ENCODE measurements around the gene RBM44.
A peak's percentile ranks its signal among the peaks of the same experiment; 100 is the strongest.
"Not testable (repeated sequence)": the region's sequence is repeated elsewhere in the genome, so short reads cannot be mapped to it uniquely, and the experiment has no call there.

Gene RBM44

DNA sequence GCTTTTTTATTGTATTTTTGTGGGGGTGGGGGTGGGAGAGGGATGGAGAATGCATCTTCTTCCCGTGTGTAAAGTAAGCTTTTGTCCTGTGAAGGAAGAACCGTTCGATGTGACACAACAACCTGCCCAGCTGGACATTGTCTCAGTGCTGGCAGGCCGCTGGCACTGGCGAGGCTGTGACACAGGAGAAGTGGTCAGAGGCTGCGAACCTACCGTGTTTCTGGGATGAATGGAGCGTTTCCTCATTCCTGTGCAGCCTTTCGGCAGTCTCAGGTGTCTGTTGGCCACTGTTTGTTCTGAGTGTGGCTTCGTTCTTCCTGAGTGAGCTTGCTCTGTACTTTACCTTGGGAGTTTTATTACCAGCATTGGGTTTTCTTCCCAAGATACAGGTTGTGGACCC lies 68.9 kb downstream of the RBM44 start:
- Histone ChIP-seq H3K36me3 (ENCODE audit: insufficient read depth, low read length) (peaks cover 5% of the 10 kb centered on the region), H3K4me2 (ENCODE audit: low read length) (no peak overlapping the region), H3K4me1 (ENCODE audit: control insufficient read depth, insufficient read depth, low read length) (peaks cover 67% of the 10 kb centered on the region), H3K4me3 (ENCODE audit: low read length) (no peak overlapping the region), H3K9me3 (replicated peaks; ENCODE audit: low read length) (no peaks in the 10 kb centered on the region), H3K27me3 (ENCODE audit: control insufficient read depth, insufficient read depth, low read length) (no peaks in the 10 kb centered on the region), H3K9ac (ENCODE audit: low read depth, low read length) (no peak overlapping the region)

DNA sequence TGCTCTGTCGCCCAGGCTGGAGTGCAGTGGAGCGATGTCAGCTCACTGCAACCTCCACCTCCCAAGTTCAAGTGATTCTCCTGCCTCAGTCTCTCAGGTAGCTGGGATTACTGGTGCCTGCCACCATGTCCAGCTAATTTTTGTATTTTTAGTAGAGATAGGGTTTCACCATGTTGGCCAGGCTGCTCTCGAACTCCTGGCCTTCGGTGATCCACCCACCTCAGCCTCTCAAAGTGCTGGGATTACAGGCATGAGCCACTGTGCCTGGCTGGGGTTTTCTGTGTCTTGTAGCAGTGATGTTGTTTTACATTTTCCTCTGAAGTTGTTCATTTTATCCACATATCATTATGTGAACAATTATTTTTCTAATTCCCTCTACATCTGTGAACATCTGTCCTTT lies 69.5 kb downstream of the RBM44 start:
- Histone ChIP-seq H3K9ac (ENCODE audit: low read depth, low read length) (peak overlapping the region; percentile 39), H3K4me1 (ENCODE audit: control insufficient read depth, insufficient read depth, low read length) (peaks cover 70% of the 10 kb centered on the region)
- H3K4me2 ChIP-seq (ENCODE audit: low read length); H3K4me3 ChIP-seq (ENCODE audit: low read length); H3K9me3 ChIP-seq (replicated peaks; ENCODE audit: low read length); H3K36me3 ChIP-seq (ENCODE audit: insufficient read depth, low read length); H3K27me3 ChIP-seq (ENCODE audit: control insufficient read depth, insufficient read depth, low read length): not testable (repeated sequence)

DNA sequence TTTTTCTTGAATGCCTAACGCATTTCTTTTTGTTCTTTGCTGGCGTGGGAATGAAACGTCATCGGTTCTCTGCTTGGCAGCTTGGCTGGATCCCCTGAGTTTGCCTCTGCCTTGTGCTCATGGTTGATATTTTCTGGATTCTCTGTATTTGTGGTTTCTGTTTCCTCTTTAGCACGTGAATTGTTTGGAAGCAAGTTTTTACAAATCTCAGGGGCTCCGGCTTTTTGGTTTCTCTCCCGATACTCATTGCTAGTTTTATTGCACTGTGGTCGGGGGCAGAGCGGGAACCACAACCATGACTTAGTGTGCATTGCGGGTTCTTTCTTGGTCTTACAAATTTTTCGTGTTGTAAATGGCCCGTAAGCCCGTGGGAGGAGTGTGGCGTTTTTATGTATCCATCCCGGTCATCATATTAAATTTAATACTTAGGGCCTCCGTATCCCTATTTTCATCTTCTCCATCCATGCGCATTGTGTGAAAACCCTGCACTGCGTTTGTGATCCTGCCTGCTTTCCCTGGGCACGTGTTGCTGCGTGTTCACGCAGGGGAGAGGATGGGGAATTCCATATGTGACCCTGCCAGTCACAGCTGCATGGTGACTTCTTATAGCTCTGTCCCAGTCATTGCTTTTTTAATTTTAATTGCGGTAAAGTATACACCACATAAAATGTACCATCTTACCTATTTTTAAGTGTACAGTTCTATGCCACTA lies 70.2 kb downstream of the RBM44 start:
- H3K36me3 ChIP-seq (ENCODE audit: insufficient read depth, low read length): peaks cover 5% of the 10 kb centered on the region
- no peaks in the 10 kb centered on the region for H3K9me3 ChIP-seq (replicated peaks; ENCODE audit: low read length)
- peaks cover 72% of the 10 kb centered on the region for H3K4me1 ChIP-seq (ENCODE audit: control insufficient read depth, insufficient read depth, low read length)
- peak overlapping the region; percentile 39 for H3K9ac ChIP-seq (ENCODE audit: low read depth, low read length)
- no peaks in the 10 kb centered on the region for H3K27me3 ChIP-seq (ENCODE audit: control insufficient read depth, insufficient read depth, low read length)
- H3K4me2 ChIP-seq (ENCODE audit: low read length): peak overlapping the region; percentile 36
- no peak overlapping the region for H3K4me3 ChIP-seq (ENCODE audit: low read length)

DNA sequence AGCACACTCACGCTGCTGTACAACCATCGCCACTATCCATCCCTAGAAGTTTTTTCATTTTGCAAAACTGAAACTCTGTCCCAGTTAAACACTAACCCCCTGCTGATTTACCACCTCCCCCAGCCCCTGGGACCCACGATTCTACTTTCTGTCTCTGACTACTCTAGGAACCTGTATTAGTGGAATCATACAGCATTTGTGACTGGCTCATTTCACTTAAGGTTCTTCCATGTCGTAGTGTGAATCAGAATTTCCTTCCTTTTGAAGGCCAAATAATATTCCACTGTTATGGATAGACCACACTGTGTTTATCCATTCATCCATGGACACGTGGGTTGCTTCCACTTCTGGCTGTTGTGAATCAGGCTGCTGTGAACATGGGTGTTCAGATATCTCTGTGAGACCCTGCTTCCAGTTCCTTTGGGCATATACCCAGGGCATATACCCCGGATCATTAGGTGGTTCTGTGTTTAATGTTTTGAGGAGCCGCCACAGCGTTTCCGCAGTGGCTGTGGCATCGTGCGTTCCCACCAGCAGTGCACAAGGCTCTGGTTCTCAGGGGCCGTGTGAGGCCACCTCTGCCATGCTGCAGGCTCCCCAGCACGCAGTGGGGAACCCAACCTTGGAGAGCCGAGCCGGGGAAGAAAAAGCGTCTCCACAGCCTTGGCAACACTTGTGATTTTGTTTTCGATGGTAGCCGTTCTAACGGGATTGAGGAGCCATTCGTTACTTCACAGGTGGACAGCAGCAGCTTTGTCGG lies 70.9 kb downstream of the RBM44 start:
- H3K4me2 ChIP-seq (ENCODE audit: low read length): no peak overlapping the region
- H3K9ac ChIP-seq (ENCODE audit: low read depth, low read length): no peak overlapping the region
- no peak overlapping the region for H3K4me3 ChIP-seq (ENCODE audit: low read length)
- no peaks in the 10 kb centered on the region for H3K27me3 ChIP-seq (ENCODE audit: control insufficient read depth, insufficient read depth, low read length)
- H3K4me1 ChIP-seq (ENCODE audit: control insufficient read depth, insufficient read depth, low read length): peaks cover 72% of the 10 kb centered on the region
- H3K9me3 ChIP-seq (replicated peaks; ENCODE audit: low read length): no peaks in the 10 kb centered on the region
- H3K36me3 ChIP-seq (ENCODE audit: insufficient read depth, low read length): peaks cover 5% of the 10 kb centered on the region

DNA sequence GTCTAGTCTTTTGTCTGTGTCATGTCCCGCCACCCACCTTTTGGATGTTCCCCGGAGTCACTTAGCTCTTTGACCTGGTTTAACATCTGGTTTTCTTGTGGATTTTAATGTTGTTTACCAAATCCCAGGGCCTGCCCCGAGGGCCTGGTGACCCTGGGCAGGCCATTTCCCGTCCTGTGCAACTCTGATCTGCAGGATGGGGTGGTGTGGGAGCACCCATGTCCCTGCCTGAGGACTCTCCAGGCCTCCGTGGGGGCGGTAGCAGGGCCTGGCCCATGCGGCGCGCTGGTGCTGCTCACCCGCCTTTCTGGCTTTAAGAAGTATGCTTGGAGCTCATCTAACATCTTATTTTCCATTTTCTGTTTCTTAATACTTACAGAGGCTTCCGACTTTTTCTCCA lies 71.5 kb downstream of the RBM44 start:
- no peaks in the 10 kb centered on the region for H3K27me3 ChIP-seq (ENCODE audit: control insufficient read depth, insufficient read depth, low read length)
- no peak overlapping the region for H3K4me2 ChIP-seq (ENCODE audit: low read length)
- no peak overlapping the region for H3K9ac ChIP-seq (ENCODE audit: low read depth, low read length)
- peaks cover 5% of the 10 kb centered on the region for H3K36me3 ChIP-seq (ENCODE audit: insufficient read depth, low read length)
- peaks cover 72% of the 10 kb centered on the region for H3K4me1 ChIP-seq (ENCODE audit: control insufficient read depth, insufficient read depth, low read length)
- H3K9me3 ChIP-seq (replicated peaks; ENCODE audit: low read length): no peaks in the 10 kb centered on the region
- H3K4me3 ChIP-seq (ENCODE audit: low read length): no peak overlapping the region

DNA sequence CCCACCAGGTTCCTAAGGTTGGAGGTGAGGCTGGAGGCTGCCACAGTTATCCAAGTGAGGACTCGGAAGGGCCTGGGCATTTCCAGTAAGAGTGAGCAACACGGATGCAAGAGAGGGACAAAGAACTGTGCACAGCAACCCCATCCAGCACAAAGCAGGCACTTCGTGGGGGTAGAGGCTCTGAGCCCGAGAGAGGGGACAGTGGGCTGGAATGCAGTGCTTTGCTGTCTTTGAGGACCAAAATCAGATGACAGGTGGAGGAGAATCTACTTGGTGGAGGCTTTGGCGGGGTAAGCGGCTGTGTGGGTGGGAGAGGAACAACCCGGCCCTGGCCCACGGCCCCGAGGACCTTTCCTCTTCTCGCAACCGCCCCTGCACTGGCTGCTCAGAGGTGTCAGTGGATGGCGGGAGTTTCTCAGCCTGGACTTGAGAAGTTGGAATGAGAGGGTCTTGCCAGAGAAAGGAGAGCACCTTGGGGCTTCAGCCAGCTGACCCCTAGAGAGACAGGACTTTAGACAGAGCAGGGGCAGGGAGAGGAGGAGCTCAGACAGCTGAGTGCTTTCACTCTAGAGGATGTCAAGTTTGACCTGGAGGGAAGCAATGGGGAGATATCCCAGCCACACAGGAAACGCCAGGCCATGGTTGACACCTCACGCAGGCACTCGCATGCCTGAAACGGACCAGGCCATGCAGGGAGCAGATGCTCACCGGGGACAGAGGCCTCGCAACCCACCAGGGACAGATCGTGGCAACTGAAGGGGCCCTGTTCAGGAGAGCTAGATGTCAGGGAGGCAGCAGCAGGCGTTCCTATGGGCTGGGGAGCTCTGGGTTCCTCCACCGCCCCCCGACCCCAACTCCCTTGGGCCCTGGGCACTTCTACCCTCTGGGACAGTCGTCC lies 72.4 kb downstream of the RBM44 start:
- no peak overlapping the region for H3K9ac ChIP-seq (ENCODE audit: low read depth, low read length)
- no peak overlapping the region for H3K4me3 ChIP-seq (ENCODE audit: low read length)
- peaks cover 72% of the 10 kb centered on the region for H3K4me1 ChIP-seq (ENCODE audit: control insufficient read depth, insufficient read depth, low read length)
- H3K9me3 ChIP-seq (replicated peaks; ENCODE audit: low read length): no peaks in the 10 kb centered on the region
- H3K36me3 ChIP-seq (ENCODE audit: insufficient read depth, low read length): peaks cover 5% of the 10 kb centered on the region
- no peaks in the 10 kb centered on the region for H3K27me3 ChIP-seq (ENCODE audit: control insufficient read depth, insufficient read depth, low read length)
- no peak overlapping the region for H3K4me2 ChIP-seq (ENCODE audit: low read length)

DNA sequence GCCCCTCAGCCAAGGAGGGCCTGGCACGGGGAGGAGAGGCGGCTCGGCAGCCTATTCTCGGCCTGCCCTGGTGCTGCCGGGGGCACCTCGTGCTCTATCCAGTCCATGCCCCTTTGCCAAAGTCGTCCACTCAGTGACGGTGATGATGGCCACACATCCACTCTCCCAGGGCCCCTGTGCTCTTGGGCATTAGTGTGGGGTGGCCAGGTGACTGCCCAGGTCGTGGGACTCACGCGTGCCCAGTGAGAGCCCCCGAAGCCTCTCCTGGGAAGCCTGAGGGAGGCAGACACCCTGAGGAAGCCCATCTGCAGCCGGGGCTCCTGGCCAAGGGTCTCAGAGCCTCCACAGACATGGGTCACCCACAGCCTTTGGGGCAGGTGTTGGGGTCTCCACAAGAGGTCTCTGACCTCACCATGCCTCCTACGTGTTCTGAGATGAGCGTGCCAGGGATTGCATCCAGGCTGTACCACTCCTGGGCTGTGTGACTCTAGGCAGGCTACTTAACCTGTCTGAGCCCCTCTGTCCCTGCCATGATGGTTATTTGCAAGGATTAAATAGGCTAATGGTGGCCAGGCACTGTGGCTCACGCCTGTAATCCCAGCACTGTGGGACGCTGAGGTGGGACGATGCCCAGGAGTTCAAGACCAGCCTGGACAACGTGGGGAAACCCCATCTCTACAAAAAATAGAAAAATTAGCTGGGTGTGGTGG lies 73.8 kb downstream of the RBM44 start:
- Histone ChIP-seq H3K4me1 (ENCODE audit: control insufficient read depth, insufficient read depth, low read length) (peaks cover 66% of the 10 kb centered on the region), H3K4me3 (ENCODE audit: low read length) (no peak overlapping the region), H3K9ac (ENCODE audit: low read depth, low read length) (no peak overlapping the region), H3K36me3 (ENCODE audit: insufficient read depth, low read length) (peaks cover 5% of the 10 kb centered on the region), H3K4me2 (ENCODE audit: low read length) (no peak overlapping the region), H3K27me3 (ENCODE audit: control insufficient read depth, insufficient read depth, low read length) (no peaks in the 10 kb centered on the region), H3K9me3 (replicated peaks; ENCODE audit: low read length) (no peaks in the 10 kb centered on the region)

DNA sequence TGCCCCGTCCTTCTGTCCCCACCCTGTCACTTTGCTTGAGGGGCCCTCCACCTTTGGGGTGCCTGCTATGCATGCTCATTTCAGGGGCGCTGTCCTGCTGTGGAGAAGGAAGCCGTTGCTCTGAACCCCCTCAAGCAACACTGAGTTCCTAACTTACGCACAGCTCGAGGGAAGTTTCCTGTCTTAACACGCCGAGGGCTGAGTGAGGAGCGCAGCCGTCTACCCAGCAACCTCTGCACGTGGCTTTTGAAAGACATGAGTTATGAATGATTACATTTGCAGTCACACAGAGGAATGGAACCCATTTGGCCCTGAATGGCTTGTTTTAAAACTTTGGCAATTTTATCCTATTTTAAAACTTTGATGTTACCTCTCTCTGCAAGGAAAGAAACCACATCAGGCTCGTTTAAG lies 74.8 kb downstream of the RBM44 start:
- H3K4me1 ChIP-seq (ENCODE audit: control insufficient read depth, insufficient read depth, low read length): peaks cover 68% of the 10 kb centered on the region
- H3K9me3 ChIP-seq (replicated peaks; ENCODE audit: low read length): no peaks in the 10 kb centered on the region
- H3K9ac ChIP-seq (ENCODE audit: low read depth, low read length): peak overlapping the region; percentile 18

DNA sequence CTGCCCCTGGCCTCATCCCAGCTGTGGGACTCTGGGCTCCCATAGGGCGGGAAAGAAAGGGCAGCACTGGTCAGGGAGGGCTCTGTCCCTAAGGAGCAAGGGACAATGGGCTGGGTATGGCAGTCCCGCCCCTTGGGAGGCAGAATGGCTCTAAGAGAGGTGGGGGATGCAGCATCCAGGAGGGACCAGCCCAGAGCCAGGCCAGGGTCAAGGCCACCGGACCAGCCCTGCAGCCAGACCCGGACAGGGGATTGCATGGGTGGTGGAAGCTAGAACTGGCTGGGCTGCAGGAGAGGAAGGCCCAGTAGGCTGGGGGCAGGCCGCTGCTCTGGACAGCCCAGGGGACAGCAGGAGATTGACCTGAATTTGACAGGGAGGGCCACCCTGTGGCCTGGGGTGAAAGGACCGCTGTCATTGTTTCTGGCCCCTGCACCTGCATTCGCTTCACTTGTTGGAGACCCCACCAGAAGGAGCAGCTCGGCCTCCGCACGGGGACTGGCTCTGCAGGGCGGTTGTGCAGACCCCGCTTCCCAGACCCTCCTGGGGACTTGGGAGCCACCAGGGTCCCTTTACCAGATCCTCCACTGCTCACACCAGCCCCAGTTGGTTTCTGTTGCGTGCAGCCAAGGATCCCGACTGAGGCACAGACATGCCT lies 75.4 kb downstream of the RBM44 start:
- no peaks in the 10 kb centered on the region for H3K9me3 ChIP-seq (replicated peaks; ENCODE audit: low read length)
- H3K4me1 ChIP-seq (ENCODE audit: control insufficient read depth, insufficient read depth, low read length): peaks cover 68% of the 10 kb centered on the region
- H3K9ac ChIP-seq (ENCODE audit: low read depth, low read length): peak overlapping the region; percentile 18
- peak overlapping the region; percentile 45 for H3K4me3 ChIP-seq (ENCODE audit: low read length)
- peaks cover 10% of the 10 kb centered on the region for H3K36me3 ChIP-seq (ENCODE audit: insufficient read depth, low read length)
- H3K27me3 ChIP-seq (ENCODE audit: control insufficient read depth, insufficient read depth, low read length): no peaks in the 10 kb centered on the region
- peak overlapping the region; percentile 72 for H3K4me2 ChIP-seq (ENCODE audit: low read length)

More for the DNA sequence above, 74.8 kb downstream of the RBM44 start:
- H3K36me3 ChIP-seq (ENCODE audit: insufficient read depth, low read length): peaks cover 10% of the 10 kb centered on the region
- H3K4me2 ChIP-seq (ENCODE audit: low read length): no peak overlapping the region
- no peak overlapping the region for H3K4me3 ChIP-seq (ENCODE audit: low read length)
- H3K27me3 ChIP-seq (ENCODE audit: control insufficient read depth, insufficient read depth, low read length): no peaks in the 10 kb centered on the region

DNA sequence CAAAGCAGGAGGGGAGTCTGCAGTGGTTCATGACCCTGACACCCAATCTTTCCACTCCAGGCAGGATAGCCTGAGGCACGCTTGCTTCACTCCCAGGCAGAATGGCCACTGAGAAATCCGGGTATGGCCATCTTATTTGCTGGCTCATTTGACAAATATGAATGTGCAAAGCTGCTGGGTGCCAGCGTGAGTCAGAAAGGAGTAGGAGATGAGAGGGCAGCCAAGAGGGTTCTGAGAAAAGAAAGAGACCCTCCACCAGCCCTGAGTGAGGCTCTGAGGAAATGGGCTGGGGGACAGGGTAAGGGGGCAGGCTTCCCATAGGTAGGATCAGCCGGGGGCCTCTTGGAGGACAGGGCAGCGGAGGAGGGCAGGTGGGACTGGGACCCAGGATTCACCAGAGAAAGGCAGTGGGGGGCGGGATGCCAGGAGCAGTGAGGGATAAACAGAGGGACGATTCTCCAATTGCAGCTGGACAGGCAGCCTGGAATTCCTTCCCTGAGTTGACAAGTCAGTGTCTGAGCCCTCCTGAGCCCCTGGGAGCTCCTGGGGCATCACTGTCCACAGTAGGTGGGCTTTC lies 76.1 kb downstream of the RBM44 start:
- Histone ChIP-seq H3K9ac (ENCODE audit: low read depth, low read length) (peak overlapping the region; percentile 71), H3K4me2 (ENCODE audit: low read length) (peak overlapping the region; percentile 72), H3K27me3 (ENCODE audit: control insufficient read depth, insufficient read depth, low read length) (no peaks in the 10 kb centered on the region), H3K4me1 (ENCODE audit: control insufficient read depth, insufficient read depth, low read length) (peaks cover 71% of the 10 kb centered on the region), H3K36me3 (ENCODE audit: insufficient read depth, low read length) (peaks cover 7% of the 10 kb centered on the region), H3K9me3 (replicated peaks; ENCODE audit: low read length) (no peaks in the 10 kb centered on the region), H3K4me3 (ENCODE audit: low read length) (peak overlapping the region; percentile 45)
